Esophagus muscularis mucosa (tissue), 4 donors: ENCODE results near the gene NUDT3.

Source experiments
- EP300 ChIP-seq: sonication (generic); formaldehyde crosslinking; IDR thresholded peaks from one replicate; pipeline ENCODE4 v1.6.1; 2017; ENCODE audit warnings: antibody characterized with exemption
- POLR2A ChIP-seq: fragments of 450-650 bp; IDR thresholded peaks from one replicate; pipeline ENCODE4 v1.6.1; 2017; ENCODE audit warnings: antibody characterized with exemption, moderate library complexity, mild to moderate bottlenecking, low read depth
- POLR2AphosphoS5 ChIP-seq, 2 donors: sonication (generic); formaldehyde crosslinking; IDR thresholded peaks; one replicate each; pipeline ENCODE4 v1.6.1; 2017; ENCODE audit warnings: antibody characterized with exemption in 2 of 2
- TF ChIP-seq, protein P1 (sequence below), 3 experiments: fragments of 200-600 bp in 2 of 3; fragments of 450-650 bp in 1 of 3; sonication (generic) in 2 of 3; IDR thresholded peaks; one replicate each; pipeline ENCODE4 v1.5.1; 2017 to 2019; ENCODE audit warnings: antibody characterized with exemption in 3 of 3, mild to moderate bottlenecking in 2 of 3, moderate library complexity in 1 of 3

DNA sequence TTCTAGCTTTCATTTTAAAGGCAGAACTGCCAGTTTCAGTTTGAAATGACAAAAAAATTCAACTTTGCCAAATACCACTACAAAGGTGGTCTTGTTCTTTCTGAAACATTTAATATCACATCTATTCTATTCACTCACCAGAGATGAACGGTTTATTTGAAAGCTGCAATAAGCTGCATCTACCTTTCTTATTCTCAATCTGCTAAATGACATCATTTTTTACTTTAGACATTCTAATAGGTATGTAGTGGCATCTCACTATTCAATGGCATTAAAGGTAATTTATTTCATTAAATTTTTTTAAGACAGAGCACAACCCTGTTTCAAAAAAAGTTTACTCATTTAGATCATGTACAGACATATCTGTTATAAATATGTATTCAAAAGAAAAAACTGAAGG, 77.2 kb downstream of the NUDT3 start:
- TF ChIP-seq POLR2AphosphoS5 (IDR thresholded peaks at IDR 0.05), result no peak
- TF ChIP-seq, protein P1, sequence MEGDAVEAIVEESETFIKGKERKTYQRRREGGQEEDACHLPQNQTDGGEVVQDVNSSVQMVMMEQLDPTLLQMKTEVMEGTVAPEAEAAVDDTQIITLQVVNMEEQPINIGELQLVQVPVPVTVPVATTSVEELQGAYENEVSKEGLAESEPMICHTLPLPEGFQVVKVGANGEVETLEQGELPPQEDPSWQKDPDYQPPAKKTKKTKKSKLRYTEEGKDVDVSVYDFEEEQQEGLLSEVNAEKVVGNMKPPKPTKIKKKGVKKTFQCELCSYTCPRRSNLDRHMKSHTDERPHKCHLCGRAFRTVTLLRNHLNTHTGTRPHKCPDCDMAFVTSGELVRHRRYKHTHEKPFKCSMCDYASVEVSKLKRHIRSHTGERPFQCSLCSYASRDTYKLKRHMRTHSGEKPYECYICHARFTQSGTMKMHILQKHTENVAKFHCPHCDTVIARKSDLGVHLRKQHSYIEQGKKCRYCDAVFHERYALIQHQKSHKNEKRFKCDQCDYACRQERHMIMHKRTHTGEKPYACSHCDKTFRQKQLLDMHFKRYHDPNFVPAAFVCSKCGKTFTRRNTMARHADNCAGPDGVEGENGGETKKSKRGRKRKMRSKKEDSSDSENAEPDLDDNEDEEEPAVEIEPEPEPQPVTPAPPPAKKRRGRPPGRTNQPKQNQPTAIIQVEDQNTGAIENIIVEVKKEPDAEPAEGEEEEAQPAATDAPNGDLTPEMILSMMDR (IDR thresholded peaks at IDR 0.05), result no peak
- no peak for TF ChIP-seq EP300
- no peak for TF ChIP-seq POLR2A
